ENCODE results near the gene TMCC3. TPM values are rescaled to one million over a fixed set of nuclear protein-coding genes. Genes with fewer than 3 reads are reported as not detected.
A peak's percentile ranks its signal among the peaks of the same experiment; 100 is the strongest.

TMCC3 gene
- total and polyA plus RNA-seq, 4 donors, result 0.81 to 2.3 (median 1.5) TPM

DNA sequence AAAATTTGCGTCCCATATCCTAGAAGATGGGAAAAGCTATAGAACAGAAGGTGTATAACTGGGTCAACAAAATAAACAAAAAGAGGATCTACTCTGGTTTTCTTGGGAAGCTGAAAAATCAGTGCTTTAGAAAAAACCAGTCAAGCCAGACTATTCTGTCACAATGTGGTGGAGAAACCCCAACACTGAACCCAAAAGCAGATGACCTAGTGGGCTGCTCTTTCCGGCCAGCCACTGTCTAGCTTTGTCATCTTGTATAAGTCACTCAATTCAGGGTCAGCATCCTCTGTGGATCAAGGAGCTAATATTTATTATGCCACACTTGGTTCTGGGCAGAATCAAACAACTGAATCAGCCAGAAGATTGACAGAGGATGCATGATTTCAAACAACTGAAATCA is 26.6 kb upstream of the TMCC3 start:
- H3K9me3 ChIP-seq (ENCODE audit: control insufficient read depth in 4 of 4, low read length in 3 of 4), result no peaks in the 10 kb centered on the region
- WGBS, result 95% methylated on average over 2 of the region's 2 CpGs
- H3K4me3 ChIP-seq (ENCODE audit: low read depth in 1 of 3, low read length in 3 of 3), result no peak overlapping the region
- H3K9ac ChIP-seq (ENCODE audit: low read depth in 1 of 2, low read length in 2 of 2), result no peak overlapping the region
- TF ChIP-seq, protein P1, sequence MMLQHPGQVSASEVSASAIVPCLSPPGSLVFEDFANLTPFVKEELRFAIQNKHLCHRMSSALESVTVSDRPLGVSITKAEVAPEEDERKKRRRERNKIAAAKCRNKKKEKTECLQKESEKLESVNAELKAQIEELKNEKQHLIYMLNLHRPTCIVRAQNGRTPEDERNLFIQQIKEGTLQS (IDR thresholded peaks at IDR 0.05), result no peak
- TF ChIP-seq, protein P2, sequence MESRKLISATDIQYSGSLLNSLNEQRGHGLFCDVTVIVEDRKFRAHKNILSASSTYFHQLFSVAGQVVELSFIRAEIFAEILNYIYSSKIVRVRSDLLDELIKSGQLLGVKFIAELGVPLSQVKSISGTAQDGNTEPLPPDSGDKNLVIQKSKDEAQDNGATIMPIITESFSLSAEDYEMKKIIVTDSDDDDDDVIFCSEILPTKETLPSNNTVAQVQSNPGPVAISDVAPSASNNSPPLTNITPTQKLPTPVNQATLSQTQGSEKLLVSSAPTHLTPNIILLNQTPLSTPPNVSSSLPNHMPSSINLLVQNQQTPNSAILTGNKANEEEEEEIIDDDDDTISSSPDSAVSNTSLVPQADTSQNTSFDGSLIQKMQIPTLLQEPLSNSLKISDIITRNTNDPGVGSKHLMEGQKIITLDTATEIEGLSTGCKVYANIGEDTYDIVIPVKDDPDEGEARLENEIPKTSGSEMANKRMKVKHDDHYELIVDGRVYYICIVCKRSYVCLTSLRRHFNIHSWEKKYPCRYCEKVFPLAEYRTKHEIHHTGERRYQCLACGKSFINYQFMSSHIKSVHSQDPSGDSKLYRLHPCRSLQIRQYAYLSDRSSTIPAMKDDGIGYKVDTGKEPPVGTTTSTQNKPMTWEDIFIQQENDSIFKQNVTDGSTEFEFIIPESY (IDR thresholded peaks at IDR 0.05), result no peak
- TF ChIP-seq HNF4A (conservative IDR thresholded peaks at IDR 0.05) (no peak), FOXA1 (IDR thresholded peaks at IDR 0.05) (no peak), HNF4G (IDR thresholded peaks at IDR 0.05) (no peak), YY1 (IDR thresholded peaks at IDR 0.05) (no peak), EGR1 (IDR thresholded peaks at IDR 0.05; ENCODE audit: low read depth in 2 of 2) (no peak), GABPA (IDR thresholded peaks at IDR 0.05 in 1 of 2, conservative IDR thresholded peaks at IDR 0.05 in 1 of 2) (no peak), SP1 (IDR thresholded peaks at IDR 0.05) (no peak), RAD21 (IDR thresholded peaks at IDR 0.05) (no peak), FOXA2 (IDR thresholded peaks at IDR 0.05) (no peak), RXRA (IDR thresholded peaks at IDR 0.05) (no peak), NR2F2 (IDR thresholded peaks at IDR 0.05) (no peak), JUND (IDR thresholded peaks at IDR 0.05) (no peak), TAF1 (conservative IDR thresholded peaks at IDR 0.05) (no peak)
- TF ChIP-seq, protein P3, sequence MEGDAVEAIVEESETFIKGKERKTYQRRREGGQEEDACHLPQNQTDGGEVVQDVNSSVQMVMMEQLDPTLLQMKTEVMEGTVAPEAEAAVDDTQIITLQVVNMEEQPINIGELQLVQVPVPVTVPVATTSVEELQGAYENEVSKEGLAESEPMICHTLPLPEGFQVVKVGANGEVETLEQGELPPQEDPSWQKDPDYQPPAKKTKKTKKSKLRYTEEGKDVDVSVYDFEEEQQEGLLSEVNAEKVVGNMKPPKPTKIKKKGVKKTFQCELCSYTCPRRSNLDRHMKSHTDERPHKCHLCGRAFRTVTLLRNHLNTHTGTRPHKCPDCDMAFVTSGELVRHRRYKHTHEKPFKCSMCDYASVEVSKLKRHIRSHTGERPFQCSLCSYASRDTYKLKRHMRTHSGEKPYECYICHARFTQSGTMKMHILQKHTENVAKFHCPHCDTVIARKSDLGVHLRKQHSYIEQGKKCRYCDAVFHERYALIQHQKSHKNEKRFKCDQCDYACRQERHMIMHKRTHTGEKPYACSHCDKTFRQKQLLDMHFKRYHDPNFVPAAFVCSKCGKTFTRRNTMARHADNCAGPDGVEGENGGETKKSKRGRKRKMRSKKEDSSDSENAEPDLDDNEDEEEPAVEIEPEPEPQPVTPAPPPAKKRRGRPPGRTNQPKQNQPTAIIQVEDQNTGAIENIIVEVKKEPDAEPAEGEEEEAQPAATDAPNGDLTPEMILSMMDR (IDR thresholded peaks at IDR 0.05; ENCODE audit: low read depth, low read length, missing input control), result no peak
- TF ChIP-seq, protein P4, sequence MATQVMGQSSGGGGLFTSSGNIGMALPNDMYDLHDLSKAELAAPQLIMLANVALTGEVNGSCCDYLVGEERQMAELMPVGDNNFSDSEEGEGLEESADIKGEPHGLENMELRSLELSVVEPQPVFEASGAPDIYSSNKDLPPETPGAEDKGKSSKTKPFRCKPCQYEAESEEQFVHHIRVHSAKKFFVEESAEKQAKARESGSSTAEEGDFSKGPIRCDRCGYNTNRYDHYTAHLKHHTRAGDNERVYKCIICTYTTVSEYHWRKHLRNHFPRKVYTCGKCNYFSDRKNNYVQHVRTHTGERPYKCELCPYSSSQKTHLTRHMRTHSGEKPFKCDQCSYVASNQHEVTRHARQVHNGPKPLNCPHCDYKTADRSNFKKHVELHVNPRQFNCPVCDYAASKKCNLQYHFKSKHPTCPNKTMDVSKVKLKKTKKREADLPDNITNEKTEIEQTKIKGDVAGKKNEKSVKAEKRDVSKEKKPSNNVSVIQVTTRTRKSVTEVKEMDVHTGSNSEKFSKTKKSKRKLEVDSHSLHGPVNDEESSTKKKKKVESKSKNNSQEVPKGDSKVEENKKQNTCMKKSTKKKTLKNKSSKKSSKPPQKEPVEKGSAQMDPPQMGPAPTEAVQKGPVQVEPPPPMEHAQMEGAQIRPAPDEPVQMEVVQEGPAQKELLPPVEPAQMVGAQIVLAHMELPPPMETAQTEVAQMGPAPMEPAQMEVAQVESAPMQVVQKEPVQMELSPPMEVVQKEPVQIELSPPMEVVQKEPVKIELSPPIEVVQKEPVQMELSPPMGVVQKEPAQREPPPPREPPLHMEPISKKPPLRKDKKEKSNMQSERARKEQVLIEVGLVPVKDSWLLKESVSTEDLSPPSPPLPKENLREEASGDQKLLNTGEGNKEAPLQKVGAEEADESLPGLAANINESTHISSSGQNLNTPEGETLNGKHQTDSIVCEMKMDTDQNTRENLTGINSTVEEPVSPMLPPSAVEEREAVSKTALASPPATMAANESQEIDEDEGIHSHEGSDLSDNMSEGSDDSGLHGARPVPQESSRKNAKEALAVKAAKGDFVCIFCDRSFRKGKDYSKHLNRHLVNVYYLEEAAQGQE (IDR thresholded peaks at IDR 0.05), result no peak
- TF ChIP-seq, protein P5, sequence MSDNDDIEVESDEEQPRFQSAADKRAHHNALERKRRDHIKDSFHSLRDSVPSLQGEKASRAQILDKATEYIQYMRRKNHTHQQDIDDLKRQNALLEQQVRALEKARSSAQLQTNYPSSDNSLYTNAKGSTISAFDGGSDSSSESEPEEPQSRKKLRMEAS (IDR thresholded peaks at IDR 0.05), result no peak
- no peaks in the 10 kb centered on the region for H3K36me3 ChIP-seq (ENCODE audit: control insufficient read depth in 4 of 4, insufficient read depth in 3 of 4, low read depth in 1 of 4, low read length in 3 of 4)
- no peak for DNase-seq (ENCODE audit: low spot score)
- H3K27me3 ChIP-seq (ENCODE audit: control insufficient read depth in 4 of 4, insufficient read depth in 4 of 4, low read length in 3 of 4), result no peaks in the 10 kb centered on the region
- H3K27ac ChIP-seq (ENCODE audit: low read depth in 1 of 2, low read length in 2 of 2), result peak overlapping the region; percentile 3 to 33
- H3K4me1 ChIP-seq (ENCODE audit: control insufficient read depth in 4 of 4, insufficient read depth in 4 of 4, low read length in 3 of 4), result peaks cover 0 to 4% (median 1%) of the 10 kb centered on the region in 4 donors

All from liver (tissue), 9 donors.